ENCODE results near the gene NRXN2.

NRXN2 gene

GRCh38 chr11:64763526-64764039 lies 40.6 kb upstream of the NRXN2 start:
- DNase-seq (ENCODE audit: low spot score), result no peak
- TF ChIP-seq, protein P1, sequence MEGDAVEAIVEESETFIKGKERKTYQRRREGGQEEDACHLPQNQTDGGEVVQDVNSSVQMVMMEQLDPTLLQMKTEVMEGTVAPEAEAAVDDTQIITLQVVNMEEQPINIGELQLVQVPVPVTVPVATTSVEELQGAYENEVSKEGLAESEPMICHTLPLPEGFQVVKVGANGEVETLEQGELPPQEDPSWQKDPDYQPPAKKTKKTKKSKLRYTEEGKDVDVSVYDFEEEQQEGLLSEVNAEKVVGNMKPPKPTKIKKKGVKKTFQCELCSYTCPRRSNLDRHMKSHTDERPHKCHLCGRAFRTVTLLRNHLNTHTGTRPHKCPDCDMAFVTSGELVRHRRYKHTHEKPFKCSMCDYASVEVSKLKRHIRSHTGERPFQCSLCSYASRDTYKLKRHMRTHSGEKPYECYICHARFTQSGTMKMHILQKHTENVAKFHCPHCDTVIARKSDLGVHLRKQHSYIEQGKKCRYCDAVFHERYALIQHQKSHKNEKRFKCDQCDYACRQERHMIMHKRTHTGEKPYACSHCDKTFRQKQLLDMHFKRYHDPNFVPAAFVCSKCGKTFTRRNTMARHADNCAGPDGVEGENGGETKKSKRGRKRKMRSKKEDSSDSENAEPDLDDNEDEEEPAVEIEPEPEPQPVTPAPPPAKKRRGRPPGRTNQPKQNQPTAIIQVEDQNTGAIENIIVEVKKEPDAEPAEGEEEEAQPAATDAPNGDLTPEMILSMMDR (IDR thresholded peaks at IDR 0.05; ENCODE audit: extremely low read depth, missing control alignments), result no peak

- no peak for DNase-seq (ENCODE audit: low spot score)
- TF ChIP-seq, protein P1 (IDR thresholded peaks at IDR 0.05; ENCODE audit: extremely low read depth, missing control alignments), result no peak
These were observed 39.9 kb upstream of the NRXN2 start for GRCh38 chr11:64762674-64763525.

GRCh38 chr11:64762277-64762673 lies 39.3 kb upstream of the NRXN2 start:
- TF ChIP-seq, protein P1 (IDR thresholded peaks at IDR 0.05; ENCODE audit: extremely low read depth, missing control alignments), result no peak
- peak; percentile 30 for DNase-seq (ENCODE audit: low spot score)

DNA sequence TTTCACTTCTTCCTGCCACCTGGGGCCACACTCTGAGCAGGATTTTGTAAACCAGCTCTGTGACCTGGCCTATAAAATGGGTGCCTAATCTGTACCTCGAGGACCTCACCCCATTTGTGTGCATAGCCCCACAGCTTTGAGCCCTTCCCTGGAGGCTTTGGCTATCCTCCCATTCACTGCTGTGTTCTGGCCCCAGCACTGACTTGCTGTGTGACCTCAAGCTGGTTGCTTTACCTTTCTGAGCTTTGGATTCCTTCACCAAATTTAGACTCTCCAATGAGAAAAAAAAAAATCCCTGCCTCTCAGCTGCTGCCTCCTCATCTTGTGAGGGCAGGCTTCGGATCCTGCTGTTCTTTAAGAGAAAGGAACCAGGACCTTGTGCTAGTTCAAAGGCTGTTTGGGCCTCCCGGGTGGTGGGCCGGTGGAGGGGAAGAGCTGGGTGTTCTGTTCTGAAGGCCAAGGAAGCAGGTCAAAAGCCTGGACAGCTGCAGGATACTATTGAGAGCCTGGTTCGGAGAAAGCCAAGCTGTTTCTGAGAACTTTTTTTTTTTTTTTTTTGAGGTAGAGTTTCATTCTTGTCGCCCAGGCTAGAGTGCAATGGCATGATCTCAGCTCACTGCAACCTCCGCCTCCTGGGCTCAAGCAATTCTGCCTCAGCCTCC lies 37.9 kb upstream of the NRXN2 start:
- TF ChIP-seq, protein P1 (IDR thresholded peaks at IDR 0.05; ENCODE audit: extremely low read depth, missing control alignments), result no peak

DNA sequence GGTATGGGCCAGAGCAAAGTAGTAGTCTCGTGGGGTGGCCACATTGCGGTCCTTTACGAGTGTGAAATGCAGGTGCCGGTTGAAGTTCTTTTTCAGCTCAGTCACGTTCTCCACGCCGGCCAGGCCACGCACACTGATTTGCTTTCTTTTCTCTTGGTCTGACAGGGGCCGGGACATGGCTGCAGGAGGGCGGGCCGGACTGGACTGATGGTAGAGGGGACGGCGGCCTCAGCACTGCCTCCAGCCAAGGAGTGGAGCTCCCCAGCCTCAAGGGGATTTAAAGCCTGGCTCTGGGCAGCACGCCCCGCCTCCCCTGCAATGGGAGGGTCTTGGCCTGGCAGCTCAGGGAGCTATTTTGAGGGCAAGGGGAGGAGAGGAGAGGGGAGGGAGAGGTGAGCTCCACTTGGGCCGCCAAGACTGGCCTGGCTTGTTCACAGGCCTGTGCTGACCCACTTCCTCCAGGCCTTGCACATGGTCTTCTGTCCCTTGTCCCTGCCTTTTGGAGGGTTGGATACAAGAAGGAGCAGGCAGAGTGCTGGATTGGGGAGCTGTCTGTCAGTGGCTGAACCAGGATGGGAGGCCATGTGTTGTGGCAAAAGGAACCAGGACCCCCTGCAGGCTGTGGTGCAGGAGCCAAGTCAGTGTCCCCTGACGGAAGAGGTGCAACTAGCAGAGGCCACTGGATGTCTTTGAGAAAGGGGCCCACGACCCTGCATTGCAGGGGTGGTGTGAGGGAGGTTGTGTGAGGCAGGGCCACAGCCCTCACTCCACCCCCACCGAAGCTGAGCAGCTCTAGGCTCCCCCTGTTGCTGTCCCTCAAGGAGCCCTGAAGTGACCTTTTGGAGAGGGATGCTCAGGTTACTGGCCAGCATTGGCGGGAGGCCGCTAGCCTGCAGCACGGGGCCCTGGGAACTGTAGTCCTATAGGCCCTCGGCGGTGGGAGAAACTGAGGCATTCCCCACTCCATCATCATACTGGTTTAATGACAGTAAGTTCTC lies 37.0 kb upstream of the NRXN2 start, which contains the start of gene PYGM:
Gene PYGM (minus strand): TSS at position 253 of the 998 bp plus-strand sequence. CDS start 76 bp downstream, at position 177.
- TF ChIP-seq, protein P1 (IDR thresholded peaks at IDR 0.05; ENCODE audit: extremely low read depth, missing control alignments), result no peak
- peak; percentile 19 for DNase-seq (ENCODE audit: low spot score)

More for the DNA sequence above, 37.9 kb upstream of the NRXN2 start:
- peak; percentile 18 for DNase-seq (ENCODE audit: low spot score)

DNA sequence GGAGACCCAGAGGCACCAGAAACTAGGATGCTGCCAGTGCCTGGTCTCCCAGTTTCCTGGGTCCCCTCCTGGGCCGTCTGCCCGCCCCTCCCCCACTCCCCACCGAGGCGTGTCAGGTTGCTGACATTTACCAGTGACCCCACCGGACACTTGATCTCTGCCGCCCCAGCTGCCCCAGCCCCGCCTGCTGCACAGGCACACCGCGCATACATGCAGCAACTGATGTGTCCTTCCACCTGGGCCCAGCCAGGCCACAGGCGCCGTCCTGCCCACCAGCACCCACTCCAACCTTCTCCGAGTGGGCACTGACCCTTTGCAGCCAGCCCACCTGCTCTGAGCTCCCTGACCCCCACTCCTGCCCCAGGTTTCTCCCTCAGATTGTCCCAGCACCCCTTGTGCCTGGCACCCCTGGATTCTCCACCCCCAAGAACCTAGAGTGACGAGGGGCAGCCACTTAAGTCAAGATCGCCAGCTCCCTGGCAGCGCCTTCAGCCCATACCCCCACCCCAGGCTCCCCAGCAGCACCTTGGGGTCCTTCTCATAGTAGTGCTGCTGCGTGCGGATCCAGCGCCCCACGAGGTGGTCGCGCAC lies 36.2 kb upstream of the NRXN2 start:
- TF ChIP-seq, protein P1 (IDR thresholded peaks at IDR 0.05; ENCODE audit: extremely low read depth, missing control alignments), result no peak
- no peak for DNase-seq (ENCODE audit: low spot score)
